ENCODE data around the gene KXD1.
"Not testable (repeated sequence)": the region's sequence is repeated elsewhere in the genome, so short reads cannot be mapped to it uniquely, and the experiment has no call there.

KXD1 gene

GRCh38 chr19:18587561-18587960 lies 29.9 kb downstream of the KXD1 start:
- no peak for DNase-seq

GRCh38 chr19:18587962-18588610 lies 30.4 kb downstream of the KXD1 start:
- DNase-seq = no peak

- DNase-seq = peak; percentile 63
These were observed 31.1 kb downstream of the KXD1 start, which contains the start of gene REX1BD for GRCh38 chr19:18588611-18589379. Gene REX1BD (plus strand): TSS chr19:18588798. CDS start chr19:18588802, 4 bp downstream.

- peak; percentile 96 for DNase-seq
These were observed 32.0 kb downstream of the KXD1 start for GRCh38 chr19:18589380-18590272.

- DNase-seq = peak; percentile 99
These were observed 32.9 kb downstream of the KXD1 start for GRCh38 chr19:18590273-18591272.

GRCh38 chr19:18591735-18592385 lies 34.2 kb downstream of the KXD1 start:
- peak; percentile 41 for DNase-seq

- DNase-seq = not testable (repeated sequence)
These were observed 35.1 kb downstream of the KXD1 start for GRCh38 chr19:18592732-18593131.

- no peak for DNase-seq
These were observed 35.9 kb downstream of the KXD1 start for GRCh38 chr19:18593367-18594095.

- peak; percentile 29 for DNase-seq
These were observed 36.6 kb downstream of the KXD1 start for GRCh38 chr19:18594096-18594823.

GRCh38 chr19:18594824-18595373 lies 37.2 kb downstream of the KXD1 start:
- no peak for DNase-seq

GRCh38 chr19:18595475-18595874 lies 37.8 kb downstream of the KXD1 start:
- no peak for DNase-seq

- no peak for DNase-seq
These were observed 39.1 kb downstream of the KXD1 start for GRCh38 chr19:18596752-18597157.

GRCh38 chr19:18597809-18598660 lies 40.4 kb downstream of the KXD1 start:
- DNase-seq = no peak

- DNase-seq = no peak
These were observed 41.8 kb downstream of the KXD1 start for GRCh38 chr19:18599485-18599884.

- DNase-seq = not testable (repeated sequence)
These were observed 43.2 kb downstream of the KXD1 start for GRCh38 chr19:18600692-18601397.

GRCh38 chr19:18601875-18602274 lies 44.2 kb downstream of the KXD1 start:
- DNase-seq = no peak

- DNase-seq = no peak
These were observed 45.7 kb downstream of the KXD1 start for GRCh38 chr19:18603255-18603957.

Measured in NCI-H1694 (cell line).